Stomach (tissue), 9 donors: ENCODE data around the gene PDLIM5. TPM values are rescaled to one million over a fixed set of nuclear protein-coding genes. Genes with fewer than 3 reads are reported as not detected.

ENCODE experiments used
- DNase-seq, 2 donors: peaks; one replicate each; pipeline versions ENCODE4 v3.0.0 to v3.0.0-alpha.2; 2013 to 2019
- H3K27ac ChIP-seq, 5 donors: fragments of 200-600 bp in 4 of 5; sonication (generic) in 4 of 5; one replicate each; pipeline ENCODE4 v1.5.1; 2013 to 2019; ENCODE audit warnings: mild to moderate bottlenecking in 1 of 5, moderate library complexity in 1 of 5
- H3K27me3 ChIP-seq, 3 donors: fragments of 200-600 bp; sonication (generic); one replicate each; pipeline ENCODE4 v1.5.1; 2017 to 2019; ENCODE audit warnings: mixed run types in 1 of 3
- H3K36me3 ChIP-seq, 4 donors: fragments of 200-600 bp; sonication (generic); 1 replicate in 3 of 4; 2 replicates in 1 of 4; pipeline ENCODE4 v1.5.1; 2016 to 2019
- H3K4me1 ChIP-seq, 4 donors: fragments of 200-600 bp; sonication (generic); one replicate each; pipeline ENCODE4 v1.5.1; 2016 to 2019
- H3K4me3 ChIP-seq, 4 donors: fragments of 200-600 bp; sonication (generic) in 3 of 4; one replicate each; pipeline ENCODE4 v1.5.1; 2016 to 2019; ENCODE audit warnings: mild to moderate bottlenecking in 1 of 4
- H3K9me3 ChIP-seq, 4 donors: fragments of 200-600 bp; sonication (generic); one replicate each; pipeline ENCODE4 v1.5.1; 2016 to 2019
- EP300 ChIP-seq: sonication (generic); formaldehyde crosslinking; IDR thresholded peaks from one replicate; pipeline ENCODE4 v1.6.1; 2017; ENCODE audit warnings: antibody characterized with exemption
- POLR2A ChIP-seq, 4 donors: fragments of 450-650 bp; IDR thresholded peaks; one replicate each; pipeline ENCODE4 v1.6.1; 2016; ENCODE audit warnings: antibody characterized with exemption in 4 of 4, control low read depth in 2 of 4, mild to moderate bottlenecking in 1 of 4, moderate library complexity in 1 of 4
- POLR2AphosphoS5 ChIP-seq, 3 donors: sonication (generic); formaldehyde crosslinking; IDR thresholded peaks; one replicate each; pipeline ENCODE4 v1.6.1; 2016; ENCODE audit warnings: antibody characterized with exemption in 3 of 3
- WGBS, 5 donors: extraction: QIAGEN DNeasy Blood & Tissue Kit in 3 of 5; methylation state at CpG; one replicate each; pipeline versions ENCODE4 v1.1.5 to v1.1.7; 2013 to 2018; 5-methylcytosine and 5-hydroxymethylcytosine counted together
- intact Hi-C: fragments of 100-400 bp; cut with DNase I; formaldehyde crosslinking; loops from one replicate; pipeline ENCODE4 v1.15.1; 2023; ENCODE audit warnings: low total_unique reads
- polyA plus RNA-seq, 3 donors: library from polyadenylated mRNA; stranded (reverse); fragments of 200-250 nt; gene quantifications; one replicate each; pipeline ENCODE4 v1.2.3, GENCODE V29; 2013
- total RNA-seq, 5 donors: library from RNA; depleted of rRNA; stranded (reverse); fragments of >200 nt; gene quantifications; one replicate each; pipeline versions ENCODE4 v1.1.0 to v1.2.3, GENCODE V29; 2014 to 2016
- TF ChIP-seq, protein P1 (sequence below), 7 experiments: fragments of 450-650 bp in 4 of 7; fragments of 200-600 bp in 3 of 7; sonication (generic) in 3 of 7; IDR thresholded peaks; one replicate each; pipeline ENCODE4 v1.5.1; 2016 to 2019; ENCODE audit warnings: antibody characterized with exemption in 7 of 7, control low read depth in 2 of 7, mild to moderate bottlenecking in 1 of 7
- donor health status: healthy with polysubstance abuse.
- donor health status: Bipolar disorder and iron deficiency.
- donor health status: healthy.

PDLIM5 gene
- total and polyA plus RNA-seq, 8 donors = 23.7 to 311 (median 40.3) TPM

DNA sequence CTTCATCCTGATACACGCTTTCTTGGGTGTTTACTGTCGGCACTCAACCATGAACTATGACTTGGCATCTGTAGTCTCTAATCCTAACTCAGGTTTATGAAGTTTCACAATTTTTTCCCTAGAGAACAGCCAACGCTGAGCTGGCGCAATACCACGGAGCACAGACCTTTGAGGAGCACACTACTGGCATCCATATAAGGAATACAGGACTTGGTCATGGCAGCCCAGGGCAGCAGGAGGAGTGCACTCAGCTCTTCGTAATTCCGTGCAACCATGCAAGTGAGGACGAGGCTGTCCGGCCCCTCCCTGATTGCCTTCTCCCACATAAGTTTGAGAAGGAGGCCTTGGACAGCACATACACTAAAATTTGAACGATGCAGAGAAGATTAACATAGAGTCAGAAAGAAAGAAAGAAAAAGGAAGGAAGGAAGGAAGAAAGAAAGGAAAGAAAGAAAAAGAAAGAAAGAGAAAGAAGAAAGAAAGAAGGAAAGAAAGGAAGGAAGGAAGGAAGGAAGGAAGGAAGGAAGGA is 41.0 kb upstream of the PDLIM5 start:
- TF ChIP-seq, protein P1, sequence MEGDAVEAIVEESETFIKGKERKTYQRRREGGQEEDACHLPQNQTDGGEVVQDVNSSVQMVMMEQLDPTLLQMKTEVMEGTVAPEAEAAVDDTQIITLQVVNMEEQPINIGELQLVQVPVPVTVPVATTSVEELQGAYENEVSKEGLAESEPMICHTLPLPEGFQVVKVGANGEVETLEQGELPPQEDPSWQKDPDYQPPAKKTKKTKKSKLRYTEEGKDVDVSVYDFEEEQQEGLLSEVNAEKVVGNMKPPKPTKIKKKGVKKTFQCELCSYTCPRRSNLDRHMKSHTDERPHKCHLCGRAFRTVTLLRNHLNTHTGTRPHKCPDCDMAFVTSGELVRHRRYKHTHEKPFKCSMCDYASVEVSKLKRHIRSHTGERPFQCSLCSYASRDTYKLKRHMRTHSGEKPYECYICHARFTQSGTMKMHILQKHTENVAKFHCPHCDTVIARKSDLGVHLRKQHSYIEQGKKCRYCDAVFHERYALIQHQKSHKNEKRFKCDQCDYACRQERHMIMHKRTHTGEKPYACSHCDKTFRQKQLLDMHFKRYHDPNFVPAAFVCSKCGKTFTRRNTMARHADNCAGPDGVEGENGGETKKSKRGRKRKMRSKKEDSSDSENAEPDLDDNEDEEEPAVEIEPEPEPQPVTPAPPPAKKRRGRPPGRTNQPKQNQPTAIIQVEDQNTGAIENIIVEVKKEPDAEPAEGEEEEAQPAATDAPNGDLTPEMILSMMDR (IDR thresholded peaks at IDR 0.05) = no peak
- TF ChIP-seq EP300 = no peak
- TF ChIP-seq POLR2A (IDR thresholded peaks at IDR 0.05) = no peak
- peak in 1 of 3 donors; percentile 76 for TF ChIP-seq POLR2AphosphoS5 (IDR thresholded peaks at IDR 0.05)
- Histone ChIP-seq H3K36me3 (no peaks in the 10 kb centered on the region), H3K27me3 (no peaks in the 10 kb centered on the region), H3K4me3 (no peak overlapping the region), H3K4me1 (peaks cover 0 to 28% (median 15%) of the 10 kb centered on the region in 4 donors), H3K9me3 (no peaks in the 10 kb centered on the region), H3K27ac (peak overlapping the region in 2 of 5 donors; percentile 21 to 47)
- intact Hi-C loops = no loop called here
- DNase-seq = no peak
- 77 to 94% (median 85%) methylated on average over 10 of the region's 10 CpGs for WGBS, 5 donors

- peak overlapping the region in 2 of 5 donors; percentile 21 to 47 for H3K27ac ChIP-seq
- DNase-seq = no peak
- intact Hi-C loops = no loop called here
These were observed 40.4 kb upstream of the PDLIM5 start for GRCh38 chr4:94411296-94411695.

DNA sequence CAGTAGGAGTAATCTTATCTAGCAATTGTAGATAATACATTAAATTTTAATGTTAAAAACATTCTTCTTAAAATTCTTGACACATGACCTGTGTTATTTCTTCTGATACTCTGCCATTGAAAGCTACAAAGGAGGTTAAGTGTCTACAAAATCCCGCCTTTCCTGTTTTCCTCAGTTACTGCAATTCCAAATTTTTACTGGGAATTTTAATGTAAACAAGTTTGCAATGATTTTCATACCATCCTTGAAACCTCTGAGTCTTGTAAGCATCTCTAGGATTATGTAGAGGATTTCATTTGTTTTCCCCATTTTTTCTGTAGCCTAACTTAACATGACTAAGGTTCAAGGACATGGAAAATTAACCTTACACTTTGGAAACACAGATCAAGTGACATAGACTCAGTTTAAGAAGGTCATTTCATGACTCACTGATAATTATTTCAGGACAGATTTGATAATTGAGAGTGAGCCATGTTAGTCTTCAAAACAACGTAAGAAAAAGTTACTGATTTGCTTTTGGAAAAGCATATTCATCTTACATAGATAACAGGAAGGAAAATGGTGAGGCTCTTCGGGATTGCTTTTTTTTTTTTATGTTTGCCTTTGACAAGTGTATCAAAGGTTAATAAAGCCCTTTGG is 39.6 kb upstream of the PDLIM5 start:
- intact Hi-C loops = no loop called here
- Histone ChIP-seq H3K4me3 (no peak overlapping the region), H3K36me3 (no peaks in the 10 kb centered on the region), H3K4me1 (peaks cover 0 to 24% (median 13%) of the 10 kb centered on the region in 4 donors), H3K27me3 (no peaks in the 10 kb centered on the region), H3K9me3 (no peaks in the 10 kb centered on the region), H3K27ac (peak overlapping the region in 2 of 5 donors; percentile 21 to 47)
- 35 to 41% (median 37%) methylated on average over 3 of the region's 3 CpGs for WGBS, 5 donors
- TF ChIP-seq POLR2A (IDR thresholded peaks at IDR 0.05) = no peak
- TF ChIP-seq, protein P1 (IDR thresholded peaks at IDR 0.05) = no peak
- TF ChIP-seq EP300 = no peak
- no peak for TF ChIP-seq POLR2AphosphoS5 (IDR thresholded peaks at IDR 0.05)
- DNase-seq = no peak

More at GRCh38 chr4:94411296-94411695, 40.4 kb upstream of the PDLIM5 start:
- TF ChIP-seq POLR2A (IDR thresholded peaks at IDR 0.05) = no peak
- TF ChIP-seq, protein P1 (IDR thresholded peaks at IDR 0.05) = no peak
- TF ChIP-seq POLR2AphosphoS5 (IDR thresholded peaks at IDR 0.05) = no peak
- TF ChIP-seq EP300 = no peak
- Histone ChIP-seq H3K4me3 (no peak overlapping the region), H3K36me3 (no peaks in the 10 kb centered on the region), H3K4me1 (peaks cover 0 to 28% (median 15%) of the 10 kb centered on the region in 4 donors), H3K9me3 (no peaks in the 10 kb centered on the region), H3K27me3 (no peaks in the 10 kb centered on the region)

DNA sequence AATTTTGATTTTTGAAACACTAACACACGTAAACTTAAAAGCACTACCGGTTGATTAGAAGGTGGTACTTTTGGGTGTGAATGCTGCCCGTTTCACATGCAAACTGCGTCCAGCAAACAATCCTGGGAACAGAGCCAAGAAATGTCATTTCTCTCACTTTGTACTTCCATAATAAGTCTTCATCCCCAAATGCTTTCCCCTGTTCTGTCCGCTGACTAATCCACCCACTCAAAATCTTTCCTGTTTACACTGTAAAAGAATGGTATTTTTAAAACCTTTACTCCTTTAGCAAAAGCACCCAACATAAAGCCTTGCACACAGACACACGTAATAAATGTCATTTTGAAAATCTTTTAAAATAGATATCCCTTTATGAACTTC is 39.1 kb upstream of the PDLIM5 start:
- DNase-seq = peak in 1 of 2 donors; percentile 68

More for the DNA sequence above, 39.1 kb upstream of the PDLIM5 start:
- TF ChIP-seq EP300 (no peak), POLR2AphosphoS5 (IDR thresholded peaks at IDR 0.05) (no peak), POLR2A (IDR thresholded peaks at IDR 0.05) (no peak)
- TF ChIP-seq, protein P1 (IDR thresholded peaks at IDR 0.05) = no peak
- intact Hi-C loops = no loop called here
- 9 to 16% (median 14%) methylated on average over 6 of the region's 6 CpGs for WGBS, 5 donors
- Histone ChIP-seq H3K36me3 (no peaks in the 10 kb centered on the region), H3K27ac (peak overlapping the region in 1 of 5 donors; percentile 21), H3K27me3 (no peaks in the 10 kb centered on the region), H3K9me3 (no peaks in the 10 kb centered on the region), H3K4me3 (no peak overlapping the region), H3K4me1 (peaks cover 0 to 19% (median 11%) of the 10 kb centered on the region in 4 donors)
